Transverse colon (tissue), 4 donors: Measurements from ENCODE around the gene BSPH1. TPM values are rescaled to one million over a fixed set of nuclear protein-coding genes. Genes with fewer than 3 reads are reported as not detected.
A peak's percentile ranks its signal among the peaks of the same experiment; 100 is the strongest.
"Not testable (repeated sequence)": the region's sequence is repeated elsewhere in the genome, so short reads cannot be mapped to it uniquely, and the experiment has no call there.

Source experiments
- DNase-seq: peaks from one replicate; pipeline ENCODE4 v3.0.0-alpha.2; 2019
- H3K27ac ChIP-seq, 4 donors: fragments of 200-600 bp; sonication (generic); 2 replicates each; pipeline ENCODE4 v1.5.1; 2016 to 2018; ENCODE audit warnings: inconsistent platforms in 4 of 4
- H3K27me3 ChIP-seq: fragments of 200-600 bp; sonication (generic); 2 replicates; pipeline ENCODE4 v1.5.1; 2017; ENCODE audit warnings: inconsistent platforms
- H3K36me3 ChIP-seq, 4 donors: fragments of 200-600 bp; sonication (generic); 2 replicates each; pipeline ENCODE4 v1.5.1; 2017 to 2019; ENCODE audit warnings: inconsistent platforms in 4 of 4
- H3K4me1 ChIP-seq, 4 donors: fragments of 200-600 bp; sonication (generic); 2 replicates each; pipeline ENCODE4 v1.5.1; 2017 to 2020; ENCODE audit warnings: inconsistent platforms in 4 of 4
- H3K4me3 ChIP-seq, 4 donors: fragments of 200-600 bp; sonication (generic); 1 replicate in 1 of 4; 2 replicates in 3 of 4; pipeline versions ENCODE4 v1.5.1 to v1.6.1; 2017 to 2019; ENCODE audit warnings: inconsistent platforms in 4 of 4
- H3K9me3 ChIP-seq, 2 donors: fragments of 200-600 bp; sonication (generic); 2 replicates each; pipeline ENCODE4 v1.5.1; 2017 to 2019; ENCODE audit warnings: inconsistent platforms in 2 of 2
- POLR2AphosphoS5 ChIP-seq, 3 donors: sonication (generic); formaldehyde crosslinking; IDR thresholded peaks; one replicate each; pipeline ENCODE4 v1.6.1; 2016; ENCODE audit warnings: antibody characterized with exemption in 3 of 3
- WGBS, 2 donors: methylation state at CpG; one replicate each; pipeline ENCODE4 v1.1.5; 2018; ENCODE audit warnings: low coverage in 1 of 2; 5-methylcytosine and 5-hydroxymethylcytosine counted together
- in situ Hi-C, 4 donors: fragments of 200-750 bp; cut with MboI; loops; one replicate each; pipeline versions ENCODE4 v1.15.0 to v1.15.1; 2017; ENCODE audit warnings: low sequenced_read_pairs in 3 of 4, low pct_ligation_motif_present in 1 of 4, low pct_unique_long_range_greater_than_20kb in 1 of 4
- intact Hi-C: fragments of 100-400 bp; cut with DNase I; formaldehyde crosslinking; loops from one replicate; pipeline ENCODE4 v1.15.1; 2023; ENCODE audit warnings: low total_unique reads
- total RNA-seq, 4 donors: library from RNA; depleted of rRNA; stranded (reverse); fragments of >200 nt; gene quantifications; one replicate each; pipeline ENCODE4 v1.1.0, GENCODE V29; 2016
- TF ChIP-seq, protein P1 (sequence below), 5 experiments: fragments of 200-600 bp in 3 of 5; fragments of 450-650 bp in 2 of 5; sonication (generic) in 3 of 5; IDR thresholded peaks; 1 replicate in 2 of 5; 2 replicates in 3 of 5; pipeline ENCODE4 v1.5.1; 2016 to 2017; ENCODE audit warnings: antibody characterized with exemption in 5 of 5, inconsistent platforms in 3 of 5, mild to moderate bottlenecking in 2 of 5, moderate library complexity in 1 of 5

The BSPH1 gene
- total RNA-seq, 4 donors from 2014 or later: not detected

- WGBS, 2 donors: 82 to 95% methylated on average over 18 to 23 of the region's 24 CpGs
- TF ChIP-seq, protein P1, sequence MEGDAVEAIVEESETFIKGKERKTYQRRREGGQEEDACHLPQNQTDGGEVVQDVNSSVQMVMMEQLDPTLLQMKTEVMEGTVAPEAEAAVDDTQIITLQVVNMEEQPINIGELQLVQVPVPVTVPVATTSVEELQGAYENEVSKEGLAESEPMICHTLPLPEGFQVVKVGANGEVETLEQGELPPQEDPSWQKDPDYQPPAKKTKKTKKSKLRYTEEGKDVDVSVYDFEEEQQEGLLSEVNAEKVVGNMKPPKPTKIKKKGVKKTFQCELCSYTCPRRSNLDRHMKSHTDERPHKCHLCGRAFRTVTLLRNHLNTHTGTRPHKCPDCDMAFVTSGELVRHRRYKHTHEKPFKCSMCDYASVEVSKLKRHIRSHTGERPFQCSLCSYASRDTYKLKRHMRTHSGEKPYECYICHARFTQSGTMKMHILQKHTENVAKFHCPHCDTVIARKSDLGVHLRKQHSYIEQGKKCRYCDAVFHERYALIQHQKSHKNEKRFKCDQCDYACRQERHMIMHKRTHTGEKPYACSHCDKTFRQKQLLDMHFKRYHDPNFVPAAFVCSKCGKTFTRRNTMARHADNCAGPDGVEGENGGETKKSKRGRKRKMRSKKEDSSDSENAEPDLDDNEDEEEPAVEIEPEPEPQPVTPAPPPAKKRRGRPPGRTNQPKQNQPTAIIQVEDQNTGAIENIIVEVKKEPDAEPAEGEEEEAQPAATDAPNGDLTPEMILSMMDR (IDR thresholded peaks at IDR 0.05): peak in 3 of 5 experiments; percentile 7 to 24 (median 10)
- H3K36me3 ChIP-seq, H3K4me3 ChIP-seq, H3K27me3 ChIP-seq, H3K9me3 ChIP-seq, intact Hi-C loops, H3K4me1 ChIP-seq, H3K27ac ChIP-seq: not testable (repeated sequence)
- in situ Hi-C loops: loop anchor here in 3 of 4 donors (25.0 kb wide), 3 partner anchors 137 to 337 kb away; partner anchors contain the start of genes LIG1 (in 1 of the 3) and ZSWIM9 (in 1 of the 3)
- DNase-seq: peak; percentile 19
Measured at GRCh38 chr19:47949852-47950521, 42.0 kb downstream of the BSPH1 start.

GRCh38 chr19:47928581-47928980 is 63.4 kb downstream of the BSPH1 start:
- H3K9me3 ChIP-seq, H3K36me3 ChIP-seq, DNase-seq, intact Hi-C loops, in situ Hi-C loops, H3K4me1 ChIP-seq, H3K27me3 ChIP-seq, H3K4me3 ChIP-seq, H3K27ac ChIP-seq: not testable (repeated sequence)
- no CpG with 5 or more reads among the region's 20 CpGs for WGBS, 2 donors

- peak in 1 of 3 donors; percentile 19 for TF ChIP-seq POLR2AphosphoS5 (IDR thresholded peaks at IDR 0.05)
- TF ChIP-seq, protein P1 (IDR thresholded peaks at IDR 0.05): peak in 4 of 5 experiments; percentile 27 to 67 (median 63)
- H3K36me3 ChIP-seq, H3K4me1 ChIP-seq, in situ Hi-C loops, H3K27ac ChIP-seq, H3K27me3 ChIP-seq, H3K4me3 ChIP-seq, intact Hi-C loops, DNase-seq, H3K9me3 ChIP-seq: not testable (repeated sequence)
- 3 to 5% methylated on average over 12 to 13 of the region's 15 CpGs for WGBS, 2 donors
Measured at GRCh38 chr19:47920107-47920506, 71.9 kb downstream of the BSPH1 start.

Other genes starting within 250 kb of the BSPH1 start
- gene NOP53, start 246.6 kb downstream of the BSPH1 start, total RNA-seq: 100 to 1,000 TPM; 239 to 490 (median 364) TPM
- 100 to 1,000 TPM; 474 to 751 (median 653) TPM for gene SELENOW, start 213.5 kb downstream of the BSPH1 start, total RNA-seq
- gene TPRX1, start 187.6 kb downstream of the BSPH1 start, total RNA-seq: not detected
- not detected for gene CRX, start 170.2 kb downstream of the BSPH1 start, total RNA-seq
- not detected for gene TPRX2, start 132.9 kb downstream of the BSPH1 start, total RNA-seq
- under 1 TPM in 2 of 4 donors, not detected in 2; 0.32 to 0.96 TPM for gene SULT2A1, start 105.9 kb downstream of the BSPH1 start, total RNA-seq
- gene ELSPBP1, start 2.5 kb upstream of the BSPH1 start, total RNA-seq: not detected
- not detected for gene CABP5, start 51.9 kb upstream of the BSPH1 start, total RNA-seq
- 1 to 10 TPM; 1.2 to 9.5 (median 8.3) TPM for gene PLA2G4C, start 118.6 kb upstream of the BSPH1 start, total RNA-seq
- 10 to 100 TPM; 14.3 to 71.4 (median 26.8) TPM for gene LIG1, start 178.2 kb upstream of the BSPH1 start, total RNA-seq
- 10 to 100 TPM in 1 of 4 donors, 1 to 10 TPM in 3; 3.3 to 24.7 (median 5.2) TPM for gene ZSWIM9, start 178.5 kb upstream of the BSPH1 start, total RNA-seq